HFFc6 (cell line): Measurements from ENCODE around the gene MEF2C. TPM values are rescaled to one million over a fixed set of nuclear protein-coding genes. Genes with fewer than 3 reads are reported as not detected.

Source experiments
- DNase-seq: peaks from one replicate; pipeline ENCODE4 v3.0.0-alpha.2; 2018
- H3K27ac Mint-ChIP-seq: 2 replicates; pipeline ENCODE4 v1.8.0; 2020; ENCODE audit warnings: mild to moderate bottlenecking, mixed read lengths
- H3K27me3 Mint-ChIP-seq: 2 replicates; pipeline ENCODE4 v1.8.0; 2021; ENCODE audit warnings: mild to moderate bottlenecking, moderate library complexity, mixed read lengths; ENCODE audit not compliant: insufficient read depth
- H3K36me3 Mint-ChIP-seq: 2 replicates; pipeline ENCODE4 v1.8.0; 2021; ENCODE audit warnings: low read depth, mixed read lengths
- H3K4me1 Mint-ChIP-seq: 2 replicates; pipeline ENCODE4 v1.8.0; 2020; ENCODE audit warnings: low read depth, mixed read lengths
- H3K4me3 Mint-ChIP-seq: 2 replicates; pipeline ENCODE4 v1.8.0; 2020; ENCODE audit warnings: mild to moderate bottlenecking, moderate library complexity, mixed read lengths
- H3K9me3 Mint-ChIP-seq: 2 replicates; pipeline ENCODE4 v1.8.0; 2020; ENCODE audit warnings: mild to moderate bottlenecking, mixed read lengths
- total RNA-seq, 6 experiments: library from RNA; stranded (reverse); fragmentation: NEBNext Ultra II Directional; extraction: Animal tissue kit (Norgen Biotek cat#: 25700); gene quantifications; 2 replicates in 1 of 6; 3 replicates in 5 of 6; pipeline ENCODE4 v1.2.3, GENCODE V29; 2021
- TF ChIP-seq, protein P1 (sequence below): fragments of 200-600 bp; sonication (generic); IDR thresholded peaks from 2 replicates; pipeline ENCODE4 v1.5.0; 2021; ENCODE audit warnings: antibody characterized with exemption, mild to moderate bottlenecking

Gene MEF2C
- total RNA-seq, 6 experiments from 2014 or later = 3.6 to 12.6 (median 9.2) TPM

GRCh38 chr5:88669371-88670050 lies 213.5 kb downstream of the MEF2C start:
- H3K36me3 Mint-ChIP-seq = no peaks in the 10 kb centered on the region
- H3K9me3 Mint-ChIP-seq = no peaks in the 10 kb centered on the region
- TF ChIP-seq, protein P1, sequence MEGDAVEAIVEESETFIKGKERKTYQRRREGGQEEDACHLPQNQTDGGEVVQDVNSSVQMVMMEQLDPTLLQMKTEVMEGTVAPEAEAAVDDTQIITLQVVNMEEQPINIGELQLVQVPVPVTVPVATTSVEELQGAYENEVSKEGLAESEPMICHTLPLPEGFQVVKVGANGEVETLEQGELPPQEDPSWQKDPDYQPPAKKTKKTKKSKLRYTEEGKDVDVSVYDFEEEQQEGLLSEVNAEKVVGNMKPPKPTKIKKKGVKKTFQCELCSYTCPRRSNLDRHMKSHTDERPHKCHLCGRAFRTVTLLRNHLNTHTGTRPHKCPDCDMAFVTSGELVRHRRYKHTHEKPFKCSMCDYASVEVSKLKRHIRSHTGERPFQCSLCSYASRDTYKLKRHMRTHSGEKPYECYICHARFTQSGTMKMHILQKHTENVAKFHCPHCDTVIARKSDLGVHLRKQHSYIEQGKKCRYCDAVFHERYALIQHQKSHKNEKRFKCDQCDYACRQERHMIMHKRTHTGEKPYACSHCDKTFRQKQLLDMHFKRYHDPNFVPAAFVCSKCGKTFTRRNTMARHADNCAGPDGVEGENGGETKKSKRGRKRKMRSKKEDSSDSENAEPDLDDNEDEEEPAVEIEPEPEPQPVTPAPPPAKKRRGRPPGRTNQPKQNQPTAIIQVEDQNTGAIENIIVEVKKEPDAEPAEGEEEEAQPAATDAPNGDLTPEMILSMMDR = no peak
- H3K4me3 Mint-ChIP-seq = no peak overlapping the region
- no peak for DNase-seq
- H3K4me1 Mint-ChIP-seq = peaks cover 26% of the 10 kb centered on the region
- H3K27ac Mint-ChIP-seq = no peak overlapping the region
- peaks cover 57% of the 10 kb centered on the region for H3K27me3 Mint-ChIP-seq

GRCh38 chr5:88667496-88668201 lies 215.3 kb downstream of the MEF2C start:
- peak overlapping the region; percentile 83; the same call in 1 of the 2 replicates for H3K4me3 Mint-ChIP-seq
- H3K36me3 Mint-ChIP-seq = no peaks in the 10 kb centered on the region
- H3K27ac Mint-ChIP-seq = no peak overlapping the region

More at GRCh38 chr5:88667496-88668201, 215.3 kb downstream of the MEF2C start:
- TF ChIP-seq, protein P1 = no peak
- no peak for DNase-seq
- Mint-ChIP-seq H3K4me1 (peaks cover 26% of the 10 kb centered on the region), H3K9me3 (no peaks in the 10 kb centered on the region), H3K27me3 (peaks cover 50% of the 10 kb centered on the region)
